ENCODE data around the gene LRRTM3.

- TF ChIP-seq TAF1 (IDR thresholded peaks at IDR 0.05; ENCODE audit: low read depth) (no peak), EP300 (IDR thresholded peaks at IDR 0.05; ENCODE audit: borderline replicate concordance) (no peak)
These were observed 149.7 kb downstream of the LRRTM3 start for GRCh38 chr10:67075491-67075971.
